SK-N-SH (cell line): ENCODE data around the gene CAPG. TPM values are rescaled to one million over a fixed set of nuclear protein-coding genes. Genes with fewer than 3 reads are reported as not detected.

Experiments
- CTCF ChIA-PET: fragments of 300-600, 350-600 bp; formaldehyde crosslinking; extraction: SDS; loops from one replicate; lab custom pipeline; 2021; lab: Yijun Ruan, JAX
- POLR2A ChIA-PET: fragments of 350-600 bp; sonication (Branson Sonifier 250); formaldehyde crosslinking; extraction: SDS; loops from one replicate; lab custom pipeline; 2020; ENCODE audit warnings: antibody characterized with exemption, inconsistent platforms; lab: Yijun Ruan, JAX
- DNase-seq: peaks from one replicate; pipeline ENCODE4 v3.0.0; 2012
- H2AFZ ChIP-seq: fragments of 200-600 bp; sonication (generic); 2 replicates; pipeline ENCODE4 v1.8.1; 2016; ENCODE audit warnings: antibody characterized with exemption, mild to moderate bottlenecking, low read depth
- H3F3A ChIP-seq: fragments of 200-600 bp; sonication (generic); replicated peaks from 2 replicates; pipeline ENCODE3; 2016; ENCODE audit warnings: antibody characterized with exemption, mild to moderate bottlenecking; ENCODE audit not compliant: insufficient read depth
- H3K27ac ChIP-seq, 2 experiments: fragments of 200-500 bp in 1 of 2; fragments of 200-600 bp in 1 of 2; sonication (Bioruptor generic) in 1 of 2; sonication (generic), shearing (Covaris generic) in 1 of 2; 2 replicates each; pipeline versions ENCODE4 v1.5.1 to v1.6.1; 2014 to 2016; ENCODE audit warnings: low read depth in 2 of 2, inconsistent platforms in 1 of 2, low read length in 1 of 2, mild to moderate bottlenecking in 1 of 2, mixed read lengths in 1 of 2
- H3K27me3 ChIP-seq: fragments of 200-600 bp; sonication (generic), shearing (Covaris generic); 2 replicates; pipeline ENCODE4 v1.6.1; 2016; ENCODE audit warnings: mixed run types; ENCODE audit not compliant: insufficient read depth
- H3K36me3 ChIP-seq, 2 experiments: fragments of 200-500 bp in 1 of 2; fragments of 200-600 bp in 1 of 2; sonication (Bioruptor generic) in 1 of 2; sonication (generic) in 1 of 2; replicated peaks in 1 of 2; 2 replicates each; pipeline versions ENCODE3 to v1.5.1; 2014 to 2016; ENCODE audit warnings: low read length in 1 of 2, mild to moderate bottlenecking in 1 of 2; ENCODE audit not compliant: insufficient read depth in 2 of 2, control insufficient read depth in 1 of 2
- H3K4me1 ChIP-seq, 2 experiments: fragments of 200-500 bp in 1 of 2; fragments of 200-600 bp in 1 of 2; sonication (Bioruptor generic) in 1 of 2; sonication (generic), shearing (Covaris generic) in 1 of 2; 2 replicates each; pipeline versions ENCODE4 v1.5.1 to v1.6.1; 2014 to 2016; ENCODE audit warnings: low read depth in 1 of 2, low read length in 1 of 2, mixed run types in 1 of 2; ENCODE audit not compliant: insufficient read depth in 2 of 2, control insufficient read depth in 1 of 2
- H3K4me2 ChIP-seq: fragments of 200-600 bp; sonication (generic), shearing (Covaris generic); 2 replicates; pipeline ENCODE4 v1.6.1; 2017; ENCODE audit warnings: mixed run types
- H3K4me3 ChIP-seq, 2 experiments: fragments of 200-500 bp in 1 of 2; fragments of 200-600 bp in 1 of 2; sonication (Bioruptor generic) in 1 of 2; sonication (generic), shearing (Covaris generic) in 1 of 2; 2 replicates each; pipeline versions ENCODE4 v1.5.1 to v1.8.1; 2014 to 2016; ENCODE audit warnings: low read depth in 2 of 2, inconsistent platforms in 1 of 2, low read length in 1 of 2, mild to moderate bottlenecking in 1 of 2, mixed read lengths in 1 of 2, moderate library complexity in 1 of 2
- H3K79me2 ChIP-seq: fragments of 200-600 bp; sonication (generic); 2 replicates; pipeline ENCODE4 v1.8.1; 2017; ENCODE audit warnings: mild to moderate bottlenecking; ENCODE audit not compliant: insufficient read depth
- H3K9ac ChIP-seq: fragments of 200-600 bp; sonication (generic); 2 replicates; pipeline ENCODE4 v1.6.1; 2017; ENCODE audit warnings: mixed run types
- H3K9me2 ChIP-seq: fragments of 200-600 bp; sonication (generic); 2 replicates; pipeline ENCODE4 v1.6.1; 2017; ENCODE audit warnings: mixed run types
- H3K9me3 ChIP-seq: fragments of 200-600 bp; sonication (generic); 2 replicates; pipeline ENCODE4 v1.6.1; 2017; ENCODE audit warnings: mixed run types, mild to moderate bottlenecking, moderate library complexity
- H4K20me1 ChIP-seq: fragments of 200-600 bp; sonication (generic); 2 replicates; pipeline ENCODE4 v1.6.1; 2017; ENCODE audit warnings: mild to moderate bottlenecking, mixed run types; ENCODE audit not compliant: insufficient read depth
- EP300 ChIP-seq, 2 experiments: IDR thresholded peaks; 2 replicates each; pipeline versions ENCODE4 v1.4.0 to v1.6.1; 2012; ENCODE audit warnings: borderline replicate concordance in 1 of 2, low read depth in 1 of 2, low read length in 1 of 2
- FOXJ3 ChIP-seq: sonication (generic); formaldehyde crosslinking; IDR thresholded peaks from 2 replicates; pipeline ENCODE4 v1.5.1; 2020; ENCODE audit warnings: mild to moderate bottlenecking, missing genetic modification reagents
- FOXM1 ChIP-seq: IDR thresholded peaks from 2 replicates; pipeline ENCODE4 v1.4.0; 2012; ENCODE audit warnings: low read depth, mild to moderate bottlenecking
- MAX ChIP-seq: IDR thresholded peaks from 2 replicates; pipeline ENCODE4 v1.4.0; 2012; ENCODE audit warnings: low read depth
- MXI1 ChIP-seq: IDR thresholded peaks from 2 replicates; pipeline ENCODE4 v1.6.1; 2012; ENCODE audit warnings: mild to moderate bottlenecking, low read depth, low read length, improper control_type of control experiment
- NFIC ChIP-seq: IDR thresholded peaks from 2 replicates; pipeline ENCODE4 v1.4.0; 2012; ENCODE audit warnings: borderline replicate concordance
- POLR2AphosphoS5 ChIP-seq: IDR thresholded peaks from 2 replicates; pipeline ENCODE4 v1.6.1; 2012; ENCODE audit warnings: low read depth, low read length
- RAD21 ChIP-seq: IDR thresholded peaks from 2 replicates; pipeline ENCODE4 v1.6.1; 2012; ENCODE audit warnings: mild to moderate bottlenecking, low read length
- RCOR1 ChIP-seq: fragments of 150-350 bp; IDR thresholded peaks from 2 replicates; pipeline ENCODE4 v1.6.1; 2017; ENCODE audit warnings: antibody characterized with exemption, low read length
- USF1 ChIP-seq: IDR thresholded peaks from 2 replicates; pipeline ENCODE4 v1.4.0; 2012; ENCODE audit warnings: low read depth, borderline replicate concordance
- ZBTB33 ChIP-seq: IDR thresholded peaks from 2 replicates; pipeline ENCODE4 v1.4.0; 2012; ENCODE audit warnings: low read depth, borderline replicate concordance
- WGBS: methylation state at CpG from one replicate; pipeline ENCODE4 v1.1.6; 2017; ENCODE audit warnings: low lambda C conversion rate; 5-methylcytosine and 5-hydroxymethylcytosine counted together
- polyA plus RNA-seq, 3 experiments: library from polyadenylated mRNA; depleted of rRNA; stranded (reverse); fragments of >200 nt; gene quantifications; 2 replicates each; pipeline ENCODE4 v1.2.3, GENCODE V29; 2012

The CAPG gene
- polyA plus RNA-seq, 1 of the 3 experiments (the other 2 are of a cell fraction): 1.2 TPM

GRCh38 chr2:85428343-85428881, 18.2 kb upstream of the CAPG start:
- no peaks in the 10 kb centered on the region for H3K27me3 ChIP-seq
- no peaks in the 10 kb centered on the region for H3F3A ChIP-seq
- H3K9me2 ChIP-seq: no peaks in the 10 kb centered on the region
- 93% methylated on average over 7 of the region's 7 CpGs for WGBS
- H3K27ac ChIP-seq: no peak overlapping the region
- no peaks in the 10 kb centered on the region for H3K79me2 ChIP-seq
- no peak for DNase-seq
- H4K20me1 ChIP-seq: no peaks in the 10 kb centered on the region
- POLR2A ChIA-PET: interaction anchor here (1.1 to 4.8 kb wide), 3 partner anchors 101 to 118 kb away, joined by 3 to 54 read pairs (median 6); partner anchors contain the start of genes MAT2A and TGOLN2
- no peak overlapping the region for H3K9ac ChIP-seq
- TF ChIP-seq FOXJ3 (CRISPR knock-in tag): no peak
- no peak for TF ChIP-seq POLR2AphosphoS5
- TF ChIP-seq RCOR1: no peak
- TF ChIP-seq FOXM1: no peak
- no peak for TF ChIP-seq ZBTB33
- TF ChIP-seq MAX: no peak
- no peak for TF ChIP-seq MXI1
- TF ChIP-seq EP300 (IDR thresholded peaks at IDR 0.05; ENCODE audit: borderline replicate concordance in 1 of 2, low read depth in 1 of 2, low read length in 1 of 2): no peak
- TF ChIP-seq NFIC: no peak
- no peak for TF ChIP-seq USF1
- H3K36me3 ChIP-seq: no peaks in the 10 kb centered on the region
- no peaks in the 10 kb centered on the region for H3K9me3 ChIP-seq
- H3K4me2 ChIP-seq: no peak overlapping the region
- CTCF ChIA-PET: interaction anchor here (0.8 to 4.7 kb wide), 6 partner anchors 8 to 123 kb away, joined by 3 to 43 read pairs (median 4); partner anchors contain the start of gene MAT2A
- H2AFZ ChIP-seq: no peak overlapping the region
- H3K4me3 ChIP-seq: no peak overlapping the region
- peaks cover 0 to 32% of the 10 kb centered on the region in 2 experiments; a peak in 1 of 4 replicates for H3K4me1 ChIP-seq

- DNase-seq: no peak
- POLR2A ChIA-PET: interaction anchor here (1.1 to 4.8 kb wide), 3 partner anchors 100 to 121 kb away, joined by 3 to 54 read pairs (median 4); partner anchors contain the start of genes MAT2A and TGOLN2
- Histone ChIP-seq H3K4me3 (no peak overlapping the region), H3K9me3 (no peaks in the 10 kb centered on the region), H3K27me3 (no peaks in the 10 kb centered on the region), H3K4me2 (no peak overlapping the region), H4K20me1 (no peaks in the 10 kb centered on the region), H3K9ac (no peak overlapping the region), H3K4me1 (peaks cover 0 to 23% of the 10 kb centered on the region in 2 experiments; a peak in 1 of 4 replicates), H3K27ac (no peak overlapping the region), H3K79me2 (no peaks in the 10 kb centered on the region), H3F3A (no peaks in the 10 kb centered on the region), H2AFZ (no peak overlapping the region), H3K36me3 (no peaks in the 10 kb centered on the region), H3K9me2 (no peaks in the 10 kb centered on the region)
- CTCF ChIA-PET: interaction anchor here (1.0 to 4.7 kb wide), 5 partner anchors 7 to 133 kb away, joined by 3 to 43 read pairs (median 4); partner anchors contain the start of gene MAT2A
- TF ChIP-seq RAD21 (no peak), FOXM1 (no peak)
- WGBS: 65% methylated on average over 3 of the region's 3 CpGs
These were observed 17.2 kb upstream of the CAPG start for GRCh38 chr2:85427300-85427835.
